D721Med (cell line): ENCODE results near the gene MIER3.
A peak's percentile ranks its signal among the peaks of the same experiment; 100 is the strongest.

Source experiments
- DNase-seq: peaks from one replicate; pipeline ENCODE4 v3.0.0; 2011; ENCODE audit warnings: low spot score; ENCODE audit not compliant: insufficient read length
- FAIRE-seq: peaks from 2 replicates; lab custom pipeline; 2011; peaks lifted over from hg19 to GRCh38; lab: Jason Lieb, UNC
- TF ChIP-seq, protein P1 (sequence below): IDR thresholded peaks from 2 replicates; pipeline ENCODE4 v1.5.1; 2012; ENCODE audit warnings: mild to moderate bottlenecking, control low read depth; ENCODE audit not compliant: insufficient read depth; ENCODE audit errors: missing control alignments

The MIER3 gene

DNA sequence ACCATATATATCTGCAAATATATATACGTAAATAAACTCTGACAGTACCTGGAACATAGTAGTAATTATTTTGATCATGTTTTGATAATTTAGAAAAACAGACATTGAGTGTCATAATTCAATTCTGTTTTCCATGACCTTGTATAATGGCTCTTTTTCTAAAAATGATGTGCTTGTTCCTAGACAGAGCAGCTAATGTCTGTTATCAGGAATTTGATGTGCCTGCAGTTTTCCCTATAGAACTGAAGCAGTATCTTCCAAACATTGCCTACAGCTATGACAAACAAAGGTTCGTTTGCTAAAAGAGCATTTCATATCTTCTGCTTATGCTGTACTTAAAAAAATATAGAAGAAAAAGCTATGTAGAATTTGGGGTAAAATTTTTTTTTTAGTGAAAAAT lies 37.2 kb downstream of the MIER3 start:
- FAIRE-seq, result no peak
- no peak for DNase-seq
- TF ChIP-seq, protein P1, sequence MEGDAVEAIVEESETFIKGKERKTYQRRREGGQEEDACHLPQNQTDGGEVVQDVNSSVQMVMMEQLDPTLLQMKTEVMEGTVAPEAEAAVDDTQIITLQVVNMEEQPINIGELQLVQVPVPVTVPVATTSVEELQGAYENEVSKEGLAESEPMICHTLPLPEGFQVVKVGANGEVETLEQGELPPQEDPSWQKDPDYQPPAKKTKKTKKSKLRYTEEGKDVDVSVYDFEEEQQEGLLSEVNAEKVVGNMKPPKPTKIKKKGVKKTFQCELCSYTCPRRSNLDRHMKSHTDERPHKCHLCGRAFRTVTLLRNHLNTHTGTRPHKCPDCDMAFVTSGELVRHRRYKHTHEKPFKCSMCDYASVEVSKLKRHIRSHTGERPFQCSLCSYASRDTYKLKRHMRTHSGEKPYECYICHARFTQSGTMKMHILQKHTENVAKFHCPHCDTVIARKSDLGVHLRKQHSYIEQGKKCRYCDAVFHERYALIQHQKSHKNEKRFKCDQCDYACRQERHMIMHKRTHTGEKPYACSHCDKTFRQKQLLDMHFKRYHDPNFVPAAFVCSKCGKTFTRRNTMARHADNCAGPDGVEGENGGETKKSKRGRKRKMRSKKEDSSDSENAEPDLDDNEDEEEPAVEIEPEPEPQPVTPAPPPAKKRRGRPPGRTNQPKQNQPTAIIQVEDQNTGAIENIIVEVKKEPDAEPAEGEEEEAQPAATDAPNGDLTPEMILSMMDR, result no peak

DNA sequence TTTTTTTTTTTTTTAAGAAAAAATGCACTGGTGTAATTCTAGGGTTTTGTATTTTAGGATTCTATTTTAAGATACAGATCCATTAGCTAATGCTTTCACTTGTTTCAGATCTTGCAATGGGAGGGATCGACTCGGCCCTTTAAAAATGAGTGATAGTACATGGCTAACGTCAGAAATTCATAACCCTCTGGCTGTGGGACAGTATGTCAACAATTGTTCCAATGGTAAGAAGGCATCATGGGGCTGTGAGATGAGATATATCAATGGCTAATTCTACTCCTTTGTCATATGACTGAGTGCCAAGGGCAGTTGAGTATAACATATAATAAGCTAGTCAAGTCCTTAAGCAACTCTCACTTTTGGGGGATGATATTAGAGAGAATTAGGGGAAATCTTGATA lies 38.2 kb downstream of the MIER3 start:
- no peak for DNase-seq
- TF ChIP-seq, protein P1, result no peak
- FAIRE-seq, result no peak

DNA sequence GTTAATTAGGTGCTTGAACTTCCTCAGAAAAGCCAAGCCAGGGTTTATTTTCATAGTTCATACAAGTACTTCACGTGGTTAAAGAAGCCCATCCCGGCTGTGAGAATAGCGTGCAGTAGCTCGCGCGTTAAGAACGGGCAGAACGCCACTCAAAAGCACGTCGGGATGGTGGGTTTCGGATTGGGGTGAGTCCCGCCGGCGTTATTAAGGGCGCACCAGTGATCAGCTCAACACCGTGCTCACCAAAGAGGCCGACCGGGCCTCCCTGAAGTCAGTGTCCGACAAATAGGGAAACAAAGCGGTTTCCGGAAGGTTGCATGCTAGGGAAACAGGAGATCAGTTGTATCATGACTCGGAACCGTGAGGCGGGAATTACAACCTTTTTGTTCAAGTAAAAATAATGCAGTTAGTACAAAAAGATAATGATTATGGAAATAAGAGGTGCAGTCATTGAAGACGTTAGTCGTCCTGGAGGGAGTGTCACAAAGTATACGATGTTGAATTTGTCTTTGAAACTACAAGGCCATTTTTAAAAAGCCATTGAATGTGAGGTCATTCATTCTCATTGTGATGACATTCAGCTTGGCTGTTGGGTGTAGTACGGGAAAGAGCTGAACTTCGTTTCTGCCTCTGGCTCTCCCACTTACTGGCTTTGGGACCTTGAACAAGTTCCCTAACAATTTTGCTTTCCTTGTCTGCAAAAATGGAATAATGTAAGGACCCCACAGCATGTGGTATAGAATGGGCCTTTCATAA lies 41.5 kb downstream of the MIER3 start:
- TF ChIP-seq, protein P1, result no peak
- DNase-seq, result no peak
- no peak for FAIRE-seq

DNA sequence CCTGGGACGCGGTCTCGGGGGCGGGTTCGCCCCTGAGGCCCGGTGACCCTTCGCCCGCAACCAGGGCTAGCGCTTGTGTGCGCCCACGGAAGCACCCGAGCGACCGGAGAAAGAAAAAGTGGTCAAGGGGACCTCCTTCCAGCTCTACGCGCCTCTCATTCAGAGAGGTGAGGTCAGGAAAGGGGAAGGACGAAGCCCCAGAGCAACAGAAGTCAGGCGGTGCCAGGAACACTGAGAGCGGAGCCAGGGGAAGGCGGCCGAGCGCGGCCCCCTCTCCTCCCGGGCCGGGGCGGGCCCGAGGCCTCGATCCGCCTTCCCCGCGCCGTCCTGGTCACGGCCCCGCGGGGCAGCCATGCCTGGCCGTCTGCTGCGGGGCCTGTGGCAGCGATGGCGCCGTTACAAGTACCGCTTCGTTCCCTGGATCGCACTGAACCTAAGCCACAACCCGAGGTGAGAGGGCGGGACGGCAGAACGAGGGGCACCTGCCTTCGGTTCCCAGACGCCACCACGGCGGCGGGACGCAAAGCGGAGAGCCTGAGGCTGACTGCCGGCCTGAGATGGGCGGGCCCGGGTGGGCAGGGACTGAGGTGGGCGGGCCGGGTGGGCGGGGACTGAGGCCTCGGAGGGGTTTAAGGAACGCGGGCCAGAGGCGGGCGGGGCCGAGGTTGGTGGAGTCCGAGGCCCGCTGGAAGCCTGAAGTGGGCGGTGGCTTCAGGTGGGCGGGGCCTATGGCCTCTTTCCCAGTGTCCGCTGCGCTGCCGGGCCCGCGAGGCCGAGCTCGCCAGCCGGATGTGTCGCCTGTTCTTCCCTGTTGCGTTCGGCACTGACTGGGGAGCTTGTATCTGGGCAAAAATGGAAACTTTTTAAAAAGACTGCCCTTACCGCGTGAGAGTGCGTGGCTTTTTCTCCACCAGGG lies 42.4 kb downstream of the MIER3 start, which contains the start of gene SETD9:
Gene SETD9 (plus strand): TSS at position 303 of the 916 bp plus-strand sequence. CDS start 50 bp downstream, at position 353.
- TF ChIP-seq, protein P1, result no peak
- peak; percentile 57 for DNase-seq
- no peak for FAIRE-seq

DNA sequence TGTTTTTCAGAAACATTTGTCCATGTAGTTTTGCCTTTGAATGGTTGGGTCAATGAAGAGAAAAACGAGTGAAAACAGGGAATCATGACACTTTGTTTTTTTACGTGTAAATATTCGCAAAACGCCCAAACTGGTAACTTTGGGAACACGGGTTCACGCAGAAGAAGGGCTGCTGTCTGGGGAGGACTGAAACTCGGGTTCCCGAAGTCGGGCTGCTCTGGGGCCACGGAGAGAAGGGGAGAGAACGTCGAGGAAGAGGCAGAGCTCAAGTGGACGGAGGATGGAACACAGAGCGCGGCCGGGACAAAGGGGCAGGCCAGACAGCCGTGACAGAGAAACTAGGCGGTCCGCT lies 43.0 kb downstream of the MIER3 start:
- FAIRE-seq (no peak), DNase-seq (no peak)
- TF ChIP-seq, protein P1, result no peak

DNA sequence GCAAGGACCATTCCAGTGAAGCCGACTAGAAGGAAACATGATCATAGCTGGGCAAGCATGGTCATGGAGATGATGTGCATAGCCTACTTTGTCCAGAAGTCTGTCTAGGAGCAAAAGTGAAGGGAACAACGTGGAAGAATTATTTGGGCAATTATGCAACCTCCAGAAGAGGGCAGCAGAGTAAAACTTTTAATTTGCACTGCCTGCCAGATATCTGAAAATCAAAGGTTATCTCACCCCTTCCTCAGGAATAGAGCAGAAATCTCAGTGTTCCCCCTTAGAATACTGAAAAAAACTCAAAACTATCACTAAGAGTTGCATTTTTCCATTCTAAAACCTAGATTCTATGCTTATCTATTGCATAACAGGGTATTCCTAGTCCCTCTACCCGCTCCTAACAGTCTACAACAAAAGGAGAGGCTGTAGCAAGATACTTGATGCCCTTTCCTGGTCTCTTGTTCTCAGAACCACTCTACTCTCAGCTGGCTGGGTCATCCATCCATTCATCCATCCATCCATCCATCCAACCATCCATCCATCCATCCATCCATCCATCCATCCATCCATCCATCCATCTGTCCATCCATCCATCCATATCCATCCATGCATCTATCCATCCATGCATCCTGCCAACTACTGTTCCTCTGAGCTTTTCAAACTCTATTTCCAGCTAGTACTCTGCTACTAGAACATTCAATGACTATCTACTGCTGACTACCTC lies 50.9 kb downstream of the MIER3 start:
- FAIRE-seq (no peak), DNase-seq (no peak)
- TF ChIP-seq, protein P1, result peak; percentile 87
